Activated naive CD4-positive, alpha-beta T cell (primary cell): ENCODE results near the gene ARL6IP1.
A peak's percentile ranks its signal among the peaks of the same experiment; 100 is the strongest.
"Not testable (repeated sequence)": the region's sequence is repeated elsewhere in the genome, so short reads cannot be mapped to it uniquely, and the experiment has no call there.

Source experiments
- DNase-seq, 4 experiments: peaks; one replicate each; lab custom pipeline; 2025; lab: John Stamatoyannopoulos, UW

ARL6IP1 gene

DNA sequence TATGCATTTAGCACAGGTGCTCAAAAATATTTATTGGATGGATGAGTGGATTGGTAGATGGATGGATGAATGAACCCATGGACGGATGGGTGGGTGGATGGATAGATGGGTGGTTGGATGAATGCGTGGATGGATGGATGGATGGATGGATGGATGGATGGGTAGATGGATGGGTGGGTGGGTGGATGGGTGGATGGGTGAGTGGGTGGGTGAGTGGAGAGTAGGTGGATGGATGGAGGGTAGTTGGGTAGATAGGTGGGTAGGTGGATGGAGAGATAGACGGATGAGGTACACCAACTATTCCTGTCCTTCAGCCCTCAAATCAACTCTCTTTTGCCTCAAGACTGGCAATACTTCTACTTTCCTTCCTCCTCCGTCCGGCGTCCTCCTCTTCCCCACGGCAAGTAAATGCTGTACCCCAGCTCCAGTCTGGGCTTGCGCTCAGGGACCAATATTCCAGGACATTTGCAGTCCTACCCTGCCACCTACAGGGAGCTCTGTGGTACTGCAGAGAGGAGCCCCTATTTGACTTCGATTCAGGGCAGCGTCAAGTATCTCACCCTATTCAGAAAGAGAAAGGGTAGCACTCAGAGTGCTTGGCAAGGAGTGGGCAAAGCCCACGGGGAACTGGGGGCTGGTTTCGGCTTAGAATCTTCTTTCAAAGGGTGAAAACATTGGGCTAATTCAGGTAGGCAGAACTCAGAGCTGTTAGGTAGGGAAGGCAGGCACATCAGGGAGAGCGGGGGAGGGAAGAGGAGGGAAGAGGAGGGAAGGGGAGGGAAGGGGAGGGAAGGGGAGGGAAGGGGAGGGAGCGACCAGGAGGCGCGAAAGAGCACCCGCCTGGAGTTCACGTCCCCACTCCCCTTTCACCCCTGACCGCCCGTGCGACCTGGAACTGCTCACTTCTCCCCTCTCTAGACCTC is 41.5 kb downstream of the ARL6IP1 start:
- DNase-seq = peak in 2 of 4 experiments; percentile 5 to 18

DNA sequence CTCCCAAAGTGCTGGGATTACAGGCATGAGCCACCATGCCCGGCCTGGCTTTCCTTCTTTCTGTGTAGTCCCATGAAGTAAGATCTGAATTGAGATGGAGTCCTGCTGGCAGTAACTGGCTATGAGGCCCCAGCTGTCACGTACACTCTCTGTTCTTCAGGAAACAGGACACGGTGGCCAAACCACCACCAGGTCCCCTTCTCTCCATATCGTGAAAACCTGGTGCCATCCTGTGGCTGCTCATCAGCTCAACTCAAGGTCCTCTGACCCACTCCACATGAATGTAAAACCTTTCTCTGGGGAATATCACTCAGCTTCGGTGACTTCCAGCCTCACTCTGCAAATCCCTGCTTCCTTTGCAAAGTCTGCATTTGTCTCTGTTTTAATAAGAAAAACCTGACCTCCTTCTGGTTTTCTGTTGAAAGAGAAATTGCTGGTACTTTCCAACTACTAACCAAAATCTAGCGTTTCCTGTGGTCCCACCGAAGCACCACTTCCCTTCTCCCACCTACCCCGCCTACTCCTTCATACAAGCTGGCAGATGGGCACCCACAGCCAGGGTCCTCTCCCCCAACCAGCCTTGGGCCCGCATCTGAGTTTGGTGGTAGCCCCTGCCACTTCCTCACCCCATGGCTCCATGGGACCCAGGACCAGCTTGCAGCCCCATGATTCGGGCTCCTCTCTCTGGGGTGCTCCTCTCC is 43.2 kb downstream of the ARL6IP1 start:
- not testable (repeated sequence) for DNase-seq

DNA sequence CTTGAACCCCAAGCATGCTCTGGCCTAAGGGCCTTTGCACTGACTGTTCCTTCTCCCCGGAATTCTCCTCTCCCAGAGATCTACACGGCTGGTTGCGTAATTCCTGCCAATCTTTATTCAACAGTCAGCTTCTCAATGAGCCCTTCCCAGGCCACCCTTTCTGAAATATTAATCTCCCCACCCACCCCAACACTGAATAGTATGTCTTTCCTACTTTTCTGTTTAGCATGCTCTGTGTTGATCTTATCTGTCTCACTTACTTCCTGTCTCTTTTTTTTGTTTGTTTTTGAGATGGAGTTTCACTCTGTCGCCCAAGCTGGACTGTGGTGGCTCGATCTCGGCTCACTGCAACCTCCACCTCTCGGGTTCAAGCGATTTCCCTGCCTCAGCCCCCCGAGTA is 44.7 kb downstream of the ARL6IP1 start:
- DNase-seq = not testable (repeated sequence)

GRCh38 chr16:18742870-18743269 is 58.5 kb downstream of the ARL6IP1 start:
- not testable (repeated sequence) for DNase-seq
